ENCODE data around the gene CERS6. TPM values are rescaled to one million over a fixed set of nuclear protein-coding genes. Genes with fewer than 3 reads are reported as not detected.

Gene CERS6
- total RNA-seq = 122 TPM

GRCh38 chr2:168455645-168456520 lies at the start of gene CERS6:
CERS6 (plus strand) TSS chr2:168456272; CDS start chr2:168456449, 177 bp downstream.

GRCh38 chr2:168801961-168802858 lies 346.1 kb downstream of the CERS6 start, which contains the start of gene NOSTRIN:
NOSTRIN (plus strand) TSS chr2:168802637; CDS start chr2:168802647, 10 bp downstream.

Small RNA genes lying within 50 kb of the gene (small RNA-seq; reads per million reads assigned to genes)
- gene MIR4774 = 0.08 reads per million
- gene RN7SL813P = not detected
- not detected for gene RNU6-766P

Other genes starting within 250 kb of the CERS6 start
- 58.8 TPM for gene STK39, start 208.7 kb upstream of the CERS6 start, total RNA-seq

Data from diencephalon (tissue), 1 donor.